Measurements from ENCODE around the gene CLTB.
"Not testable (repeated sequence)": the region's sequence is repeated elsewhere in the genome, so short reads cannot be mapped to it uniquely, and the experiment has no call there.

The CLTB gene

DNA sequence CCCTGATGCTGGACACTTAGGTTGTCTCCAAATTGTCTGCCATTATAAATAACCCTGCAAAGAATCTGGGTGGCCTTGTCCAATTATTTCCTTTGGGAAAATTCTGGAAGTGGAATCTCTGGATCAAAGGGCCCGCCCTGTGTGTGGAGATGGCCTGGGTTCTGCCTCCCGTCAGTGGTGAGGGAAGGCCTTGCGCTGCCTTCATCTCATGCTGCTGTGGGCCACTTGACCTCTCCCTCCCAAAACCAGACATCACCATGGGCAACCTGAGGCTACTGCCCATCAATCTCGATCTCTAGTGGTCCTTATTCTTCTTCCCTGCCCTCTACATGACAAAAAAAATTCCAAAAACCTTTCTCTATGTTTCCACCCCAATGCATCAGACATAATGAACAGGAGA is 6.6 kb downstream of the CLTB start:
- no peaks in the 10 kb centered on the region for H3K4me1 ChIP-seq (ENCODE audit: control insufficient read depth, low read depth, low read length)
- no peaks in the 10 kb centered on the region for H3K27me3 ChIP-seq (ENCODE audit: control insufficient read depth, insufficient read depth, low read length)
- no peaks in the 10 kb centered on the region for H3K36me3 ChIP-seq (ENCODE audit: control insufficient read depth, low read depth, low read length)
- H3K27ac ChIP-seq (ENCODE audit: low read length), result no peak overlapping the region
- no peaks in the 10 kb centered on the region for H3K9me3 ChIP-seq (ENCODE audit: control insufficient read depth, low read depth, low read length)
- no peak overlapping the region for H3K4me3 ChIP-seq (ENCODE audit: low read length)
- no peak overlapping the region for H3K9ac ChIP-seq (ENCODE audit: low read length)

DNA sequence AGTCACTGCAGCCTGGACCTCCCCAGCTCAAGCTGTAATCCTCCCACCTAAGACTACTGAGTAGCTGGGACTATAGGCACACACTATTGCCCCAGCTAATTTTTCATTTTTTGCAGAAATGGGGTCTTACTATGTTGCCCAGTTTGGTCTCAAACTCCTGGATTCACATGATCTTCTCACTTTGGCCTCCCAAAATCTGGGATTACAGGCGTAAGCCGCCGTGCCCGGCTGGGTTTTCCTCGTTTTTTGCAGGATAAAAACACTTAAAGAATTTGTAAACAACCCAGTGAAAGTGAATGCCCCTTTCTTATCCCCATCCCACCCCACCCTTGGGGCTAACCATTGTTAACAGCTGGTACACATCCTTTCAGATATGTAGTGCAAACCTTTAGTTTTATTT is 7.7 kb downstream of the CLTB start:
- Histone ChIP-seq H3K9ac (ENCODE audit: low read length) (no peak overlapping the region), H3K9me3 (ENCODE audit: control insufficient read depth, low read depth, low read length) (no peaks in the 10 kb centered on the region), H3K4me1 (ENCODE audit: control insufficient read depth, low read depth, low read length) (no peaks in the 10 kb centered on the region), H3K36me3 (ENCODE audit: control insufficient read depth, low read depth, low read length) (no peaks in the 10 kb centered on the region), H3K27ac (ENCODE audit: low read length) (no peak overlapping the region), H3K4me3 (ENCODE audit: low read length) (no peak overlapping the region), H3K27me3 (ENCODE audit: control insufficient read depth, insufficient read depth, low read length) (no peaks in the 10 kb centered on the region)

DNA sequence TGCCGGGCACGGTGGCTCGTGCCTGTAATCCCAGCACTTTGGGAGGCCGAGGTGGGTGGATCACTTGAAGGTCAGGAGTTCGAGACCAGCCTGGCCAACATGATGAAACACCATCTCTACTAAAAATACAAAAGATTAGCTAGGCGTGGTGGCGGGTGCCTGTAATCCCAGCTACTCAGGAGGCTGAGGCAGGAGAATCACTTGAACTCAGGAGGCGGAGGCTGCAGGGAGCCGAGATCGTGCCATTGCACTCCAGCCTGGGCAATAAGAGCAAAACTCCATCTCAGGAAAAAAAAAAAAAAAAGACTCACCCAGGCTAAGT is 8.1 kb downstream of the CLTB start:
- not testable (repeated sequence) for H3K9ac ChIP-seq (ENCODE audit: low read length); H3K4me3 ChIP-seq (ENCODE audit: low read length); H3K9me3 ChIP-seq (ENCODE audit: control insufficient read depth, low read depth, low read length); H3K36me3 ChIP-seq (ENCODE audit: control insufficient read depth, low read depth, low read length); H3K27me3 ChIP-seq (ENCODE audit: control insufficient read depth, insufficient read depth, low read length); H3K4me1 ChIP-seq (ENCODE audit: control insufficient read depth, low read depth, low read length); H3K27ac ChIP-seq (ENCODE audit: low read length)

DNA sequence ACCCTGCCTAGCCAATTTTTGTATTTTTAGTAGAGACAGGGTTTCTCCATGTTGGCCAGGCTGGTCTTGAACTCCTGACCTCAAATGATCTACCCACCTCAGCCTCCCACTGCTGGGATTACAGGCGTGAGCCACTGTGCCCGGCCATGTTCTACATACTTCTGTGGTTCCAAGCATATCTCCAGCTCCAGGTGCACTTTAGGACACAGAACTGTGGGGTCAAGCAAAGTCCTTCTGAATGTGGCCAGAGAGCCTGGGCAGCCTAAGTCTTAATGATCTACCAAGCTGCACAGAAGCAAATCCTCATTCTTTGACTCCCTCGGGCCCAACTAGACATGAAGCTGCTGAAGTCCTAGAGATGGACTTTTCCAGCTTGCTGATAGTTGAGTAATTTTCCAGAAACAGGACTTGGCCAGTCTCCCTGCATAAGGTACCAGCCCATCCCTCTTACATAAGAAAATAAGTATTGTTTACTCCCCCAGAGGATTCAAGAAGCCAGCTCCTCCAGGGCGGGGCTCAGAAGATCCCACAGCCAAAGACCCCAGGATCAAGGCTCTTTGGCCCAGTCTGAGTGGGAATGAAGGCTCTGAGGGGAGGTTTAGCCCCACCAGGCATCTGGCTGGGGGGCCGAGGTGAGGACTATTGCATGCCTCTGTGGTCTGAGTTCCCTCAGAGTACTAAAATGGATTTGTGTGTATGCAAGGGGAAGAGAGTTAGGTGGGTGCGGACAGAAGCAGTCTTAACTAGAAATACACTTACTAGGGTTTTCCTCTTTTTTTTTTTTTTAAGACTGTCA is 8.7 kb downstream of the CLTB start:
- Histone ChIP-seq H3K4me3 (ENCODE audit: low read length) (no peak overlapping the region), H3K9ac (ENCODE audit: low read length) (no peak overlapping the region), H3K9me3 (ENCODE audit: control insufficient read depth, low read depth, low read length) (no peaks in the 10 kb centered on the region), H3K4me1 (ENCODE audit: control insufficient read depth, low read depth, low read length) (no peaks in the 10 kb centered on the region), H3K36me3 (ENCODE audit: control insufficient read depth, low read depth, low read length) (no peaks in the 10 kb centered on the region), H3K27ac (ENCODE audit: low read length) (no peak overlapping the region), H3K27me3 (ENCODE audit: control insufficient read depth, insufficient read depth, low read length) (no peaks in the 10 kb centered on the region)

DNA sequence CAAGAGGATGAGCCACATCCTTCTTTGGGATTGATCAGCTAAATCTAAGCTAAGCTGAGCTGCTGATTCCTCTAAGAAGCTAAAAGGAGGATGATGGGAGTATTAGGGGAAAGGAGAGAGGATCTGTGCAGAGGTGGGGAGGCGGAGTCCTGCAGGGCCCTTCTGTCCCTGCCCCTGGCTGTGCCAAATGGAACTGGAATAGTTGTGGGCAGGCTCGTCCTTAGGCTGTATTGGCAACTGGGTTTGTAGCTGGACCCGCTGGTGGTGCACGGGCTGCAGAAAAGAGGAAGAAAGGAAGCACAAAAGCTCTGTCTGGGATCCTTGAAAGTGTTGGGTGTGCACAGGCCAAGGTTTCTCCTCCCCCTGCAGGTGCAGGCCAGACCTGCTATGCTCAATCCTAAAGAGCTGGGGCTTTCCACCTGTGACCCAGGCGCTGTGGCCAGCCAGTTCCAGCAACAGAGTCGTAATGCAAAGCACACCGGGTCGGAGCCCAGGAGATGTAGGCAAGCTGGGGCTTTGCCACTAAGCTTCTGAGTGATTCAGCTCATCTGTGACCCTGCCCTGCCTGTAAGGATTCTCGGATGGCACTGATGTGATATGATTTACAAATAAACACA is 9.8 kb downstream of the CLTB start:
- Histone ChIP-seq H3K4me3 (ENCODE audit: low read length) (no peak overlapping the region), H3K27me3 (ENCODE audit: control insufficient read depth, insufficient read depth, low read length) (no peaks in the 10 kb centered on the region), H3K4me1 (ENCODE audit: control insufficient read depth, low read depth, low read length) (no peaks in the 10 kb centered on the region), H3K9me3 (ENCODE audit: control insufficient read depth, low read depth, low read length) (no peaks in the 10 kb centered on the region), H3K9ac (ENCODE audit: low read length) (no peak overlapping the region), H3K27ac (ENCODE audit: low read length) (no peak overlapping the region), H3K36me3 (ENCODE audit: control insufficient read depth, low read depth, low read length) (no peaks in the 10 kb centered on the region)

DNA sequence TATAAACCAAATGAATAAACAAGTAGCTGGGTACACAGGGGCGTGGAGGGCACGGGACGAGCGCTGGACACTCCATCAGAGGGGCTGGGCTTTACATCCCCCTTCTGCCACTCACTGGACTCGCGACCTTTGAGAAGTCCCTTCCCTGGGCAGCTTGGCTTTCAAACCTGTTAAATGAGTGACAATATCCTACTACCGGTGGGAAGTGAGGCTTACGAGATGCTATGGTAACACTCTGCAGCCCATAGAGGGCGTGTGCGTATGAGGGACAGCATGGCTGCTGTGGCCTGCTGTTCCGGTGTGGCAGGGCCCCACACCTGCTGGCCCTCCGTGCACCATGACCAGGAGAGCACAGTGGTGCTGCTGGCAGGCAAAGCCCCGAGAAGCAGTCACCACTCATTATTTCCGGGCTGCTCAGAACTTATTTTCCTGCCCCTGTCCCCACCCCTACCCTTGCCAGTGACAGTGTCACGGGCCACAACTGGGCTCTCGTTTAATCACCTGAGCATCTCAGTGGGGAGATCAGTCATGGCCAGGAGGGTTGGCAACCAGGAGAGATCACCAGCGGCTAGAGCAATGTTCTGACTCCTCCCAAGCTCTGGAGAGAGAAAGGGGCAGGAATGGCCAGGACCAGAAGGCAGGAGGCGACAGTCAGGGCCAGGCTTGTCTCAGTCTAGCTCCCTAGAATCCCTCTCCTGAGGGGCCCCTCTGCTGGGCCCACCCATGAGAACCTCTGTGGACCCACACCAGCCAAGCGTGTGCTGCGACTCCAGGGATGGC is 10.5 kb downstream of the CLTB start:
- H3K9me3 ChIP-seq (ENCODE audit: control insufficient read depth, low read depth, low read length), result no peaks in the 10 kb centered on the region
- H3K27me3 ChIP-seq (ENCODE audit: control insufficient read depth, insufficient read depth, low read length), result no peaks in the 10 kb centered on the region
- no peak overlapping the region for H3K9ac ChIP-seq (ENCODE audit: low read length)
- no peaks in the 10 kb centered on the region for H3K36me3 ChIP-seq (ENCODE audit: control insufficient read depth, low read depth, low read length)
- H3K27ac ChIP-seq (ENCODE audit: low read length), result no peak overlapping the region
- no peaks in the 10 kb centered on the region for H3K4me1 ChIP-seq (ENCODE audit: control insufficient read depth, low read depth, low read length)
- H3K4me3 ChIP-seq (ENCODE audit: low read length), result no peak overlapping the region

DNA sequence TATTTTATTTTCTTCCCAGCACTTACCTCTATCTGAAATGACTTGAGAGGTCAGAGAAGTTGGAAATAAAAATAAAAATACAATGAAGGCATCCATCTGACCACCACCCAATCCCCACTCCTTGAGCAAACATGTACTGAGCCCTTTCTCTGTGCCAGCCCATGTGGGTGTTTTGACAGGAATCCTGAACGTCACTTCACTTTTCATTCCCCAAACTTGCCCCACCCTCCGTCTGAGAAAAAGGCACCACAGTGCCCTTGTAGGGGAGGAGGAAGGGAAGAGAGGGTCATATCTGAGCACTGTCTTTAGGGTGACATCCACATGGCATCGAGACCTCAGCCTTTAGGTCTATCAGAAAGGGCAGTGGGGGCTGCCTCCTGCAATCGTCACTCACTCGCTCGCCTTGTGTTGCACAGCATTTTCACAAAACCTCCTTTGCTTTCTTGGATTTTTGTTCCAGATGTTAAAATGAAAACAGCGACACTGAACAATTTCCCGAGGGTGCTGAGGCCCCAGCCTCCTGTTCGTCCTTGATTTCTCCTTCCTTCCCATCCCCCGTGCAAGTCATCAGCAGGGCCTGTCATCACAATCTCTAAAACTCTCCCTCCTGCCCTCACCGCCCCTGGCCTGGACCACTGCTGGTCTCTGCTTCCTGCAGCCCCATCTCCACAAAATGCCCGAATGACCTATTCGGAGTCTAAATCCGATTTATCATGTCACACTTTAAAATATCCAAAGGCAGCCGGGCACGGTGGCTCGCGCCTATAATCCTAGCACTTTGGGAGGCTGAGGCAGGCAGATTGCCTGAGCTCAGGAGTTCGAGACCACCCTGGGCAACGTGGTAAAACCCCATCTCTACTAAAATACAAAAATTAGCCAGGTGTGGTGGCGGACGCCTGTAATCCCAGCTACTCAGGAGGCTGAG is 14.8 kb downstream of the CLTB start:
- H3K27me3 ChIP-seq (ENCODE audit: control insufficient read depth, insufficient read depth, low read length), result no peaks in the 10 kb centered on the region
- H3K9me3 ChIP-seq (ENCODE audit: control insufficient read depth, low read depth, low read length), result no peaks in the 10 kb centered on the region
- H3K4me3 ChIP-seq (ENCODE audit: low read length), result no peak overlapping the region
- H3K9ac ChIP-seq (ENCODE audit: low read length), result no peak overlapping the region
- no peaks in the 10 kb centered on the region for H3K4me1 ChIP-seq (ENCODE audit: control insufficient read depth, low read depth, low read length)
- H3K27ac ChIP-seq (ENCODE audit: low read length), result no peak overlapping the region
- no peaks in the 10 kb centered on the region for H3K36me3 ChIP-seq (ENCODE audit: control insufficient read depth, low read depth, low read length)

DNA sequence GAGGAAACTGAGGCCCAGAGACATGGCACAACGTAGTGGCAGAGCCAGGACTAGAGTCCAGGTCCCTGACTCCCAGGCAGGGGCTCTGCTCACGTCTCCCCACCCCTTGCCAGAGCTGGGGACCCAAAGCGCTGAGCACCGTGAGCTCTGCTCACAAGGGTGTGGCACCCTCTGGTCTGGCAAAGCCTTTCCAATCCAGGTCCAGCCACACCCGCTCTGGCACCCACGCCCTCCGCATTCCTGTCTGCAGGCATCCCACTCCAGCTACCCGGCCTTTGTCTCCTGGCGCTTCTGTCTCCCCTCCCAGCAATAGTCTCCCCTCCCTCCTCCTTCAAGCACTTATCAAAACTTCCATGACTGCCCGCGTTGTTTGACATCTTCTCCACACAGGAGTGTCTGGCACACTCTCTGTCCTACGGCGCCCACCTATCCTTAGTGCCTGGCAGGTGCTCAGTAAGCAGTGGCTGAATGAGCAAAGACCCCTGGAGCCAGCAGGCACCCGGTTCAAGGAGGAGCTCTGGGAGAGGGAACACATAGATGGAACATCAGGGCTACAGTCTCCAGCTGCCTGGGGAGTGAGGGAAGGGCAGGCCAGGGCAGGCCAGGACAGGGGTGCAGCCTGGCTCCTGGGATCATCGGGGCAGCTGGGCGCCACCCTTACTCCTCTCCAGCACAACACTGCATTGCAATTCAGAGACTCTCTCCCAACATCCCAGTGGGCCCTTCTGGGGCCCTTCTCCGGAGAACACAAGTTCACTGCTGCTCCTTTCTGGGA is 15.8 kb downstream of the CLTB start:
- H3K9ac ChIP-seq (ENCODE audit: low read length), result no peak overlapping the region
- H3K9me3 ChIP-seq (ENCODE audit: control insufficient read depth, low read depth, low read length), result no peaks in the 10 kb centered on the region
- H3K4me1 ChIP-seq (ENCODE audit: control insufficient read depth, low read depth, low read length), result no peaks in the 10 kb centered on the region
- H3K27me3 ChIP-seq (ENCODE audit: control insufficient read depth, insufficient read depth, low read length), result no peaks in the 10 kb centered on the region
- H3K27ac ChIP-seq (ENCODE audit: low read length), result no peak overlapping the region
- H3K4me3 ChIP-seq (ENCODE audit: low read length), result no peak overlapping the region
- no peaks in the 10 kb centered on the region for H3K36me3 ChIP-seq (ENCODE audit: control insufficient read depth, low read depth, low read length)

DNA sequence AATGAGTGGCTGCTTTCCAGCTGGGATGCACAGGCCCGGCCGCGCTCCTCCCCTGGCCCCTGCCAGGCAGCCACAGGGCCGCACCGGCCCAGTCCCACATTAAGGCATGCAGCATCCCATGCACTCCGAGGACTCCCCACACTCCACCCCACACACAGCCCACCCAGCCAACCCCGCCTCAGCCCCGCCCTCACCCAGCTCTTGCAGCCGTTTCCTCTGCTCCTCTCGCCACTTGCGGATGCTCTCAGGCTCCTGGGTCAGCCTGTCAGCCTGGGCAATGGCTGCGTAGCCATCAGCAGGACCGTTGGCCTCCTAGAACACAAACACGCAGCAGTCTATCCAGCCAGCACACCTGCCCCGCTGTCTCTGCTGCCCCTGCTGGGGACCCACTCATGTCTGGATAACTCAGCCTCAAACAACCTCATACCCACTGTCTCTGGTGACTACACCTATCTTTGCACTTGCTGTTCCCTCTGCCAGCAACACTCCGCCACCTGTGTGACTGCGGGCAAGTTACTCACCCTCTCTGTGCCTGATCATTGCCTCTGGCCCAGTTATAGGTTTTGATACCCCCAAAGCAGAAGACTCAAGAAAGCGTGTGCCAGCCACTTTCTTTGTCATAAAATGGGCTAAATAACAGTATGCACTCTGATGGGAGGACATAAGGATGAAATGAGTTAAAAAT is 18.5 kb downstream of the CLTB start:
- Histone ChIP-seq H3K4me1 (ENCODE audit: control insufficient read depth, low read depth, low read length) (no peaks in the 10 kb centered on the region), H3K4me3 (ENCODE audit: low read length) (no peak overlapping the region), H3K27me3 (ENCODE audit: control insufficient read depth, insufficient read depth, low read length) (no peaks in the 10 kb centered on the region), H3K9ac (ENCODE audit: low read length) (no peak overlapping the region), H3K27ac (ENCODE audit: low read length) (no peak overlapping the region), H3K9me3 (ENCODE audit: control insufficient read depth, low read depth, low read length) (no peaks in the 10 kb centered on the region), H3K36me3 (ENCODE audit: control insufficient read depth, low read depth, low read length) (no peaks in the 10 kb centered on the region)

DNA sequence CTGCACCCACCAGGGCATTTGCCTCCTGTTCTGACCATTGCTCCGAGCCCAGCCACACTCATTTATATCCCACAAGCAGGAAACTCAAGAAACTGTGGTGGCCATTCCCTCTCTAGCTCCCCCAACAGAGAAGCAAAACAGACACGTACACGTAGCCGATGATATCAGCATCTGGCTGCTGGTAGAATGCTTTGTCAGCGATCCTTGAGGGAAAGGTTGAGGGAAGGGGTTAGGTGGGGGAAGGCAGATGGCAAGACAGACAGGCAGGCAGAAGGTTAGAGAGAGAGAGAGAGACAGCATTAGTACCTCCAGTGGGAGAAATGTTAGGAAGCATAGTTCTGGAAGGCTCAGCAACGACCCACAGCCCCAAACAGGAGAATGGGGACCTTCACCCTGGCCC is 20.0 kb downstream of the CLTB start:
- no peaks in the 10 kb centered on the region for H3K36me3 ChIP-seq (ENCODE audit: control insufficient read depth, low read depth, low read length)
- no peak overlapping the region for H3K27ac ChIP-seq (ENCODE audit: low read length)
- H3K4me1 ChIP-seq (ENCODE audit: control insufficient read depth, low read depth, low read length), result no peaks in the 10 kb centered on the region
- H3K4me3 ChIP-seq (ENCODE audit: low read length), result no peak overlapping the region
- H3K9me3 ChIP-seq (ENCODE audit: control insufficient read depth, low read depth, low read length), result no peaks in the 10 kb centered on the region
- no peaks in the 10 kb centered on the region for H3K27me3 ChIP-seq (ENCODE audit: control insufficient read depth, insufficient read depth, low read length)
- H3K9ac ChIP-seq (ENCODE audit: low read length), result no peak overlapping the region

All from iPS-18a (cell line).